Suprapubic skin (tissue), 4 donors: ENCODE data around the gene TMTC2.

Experiments used
- CTCF ChIP-seq, 2 donors: fragments of 200-600 bp in 1 of 2; fragments of 450-650 bp in 1 of 2; sonication (generic) in 1 of 2; IDR thresholded peaks; one replicate each; pipeline ENCODE4 v1.5.1; 2016 to 2019; ENCODE audit warnings: antibody characterized with exemption in 2 of 2, mild to moderate bottlenecking in 1 of 2, moderate library complexity in 1 of 2
- POLR2A ChIP-seq, 2 donors: fragments of 450-650 bp; IDR thresholded peaks; one replicate each; pipeline ENCODE4 v1.6.1; 2017; ENCODE audit warnings: antibody characterized with exemption in 2 of 2, mild to moderate bottlenecking in 2 of 2, moderate library complexity in 2 of 2
- POLR2AphosphoS5 ChIP-seq, 3 donors: sonication (generic); formaldehyde crosslinking; IDR thresholded peaks; one replicate each; pipeline ENCODE4 v1.6.1; 2017; ENCODE audit warnings: antibody characterized with exemption in 3 of 3

GRCh38 chr12:83015390-83016217 lies 328.9 kb downstream of the TMTC2 start:
- TF ChIP-seq POLR2A (IDR thresholded peaks at IDR 0.05): no peak
- TF ChIP-seq CTCF (IDR thresholded peaks at IDR 0.05): no peak
- TF ChIP-seq POLR2AphosphoS5 (IDR thresholded peaks at IDR 0.05): no peak
